Lower lobe of right lung (tissue), 2 donors: ENCODE data around the gene TARP.

Source experiments
- ATAC-seq, 2 donors: fragments of 200-7000 bp; cut with Tn5 transposase; one replicate each; pipeline ENCODE4 v1.9.1; 2020 to 2022; ENCODE audit warnings: mild to moderate bottlenecking in 2 of 2, moderate library complexity in 2 of 2
- DNase-seq: peaks from one replicate; pipeline ENCODE4 v3.0.0-alpha.2; 2020
- H3K27ac ChIP-seq: fragments of 200-600 bp; one replicate; pipeline ENCODE4 v1.8.0; 2022
- H3K27me3 ChIP-seq: fragments of 200-600 bp; one replicate; pipeline ENCODE4 v1.8.0; 2022; ENCODE audit warnings: low read depth
- H3K36me3 ChIP-seq: fragments of 200-600 bp; one replicate; pipeline ENCODE4 v1.8.0; 2022; ENCODE audit warnings: mild to moderate bottlenecking
- H3K4me1 ChIP-seq: fragments of 200-600 bp; one replicate; pipeline ENCODE4 v1.8.0; 2022
- H3K4me3 ChIP-seq: fragments of 200-600 bp; one replicate; pipeline ENCODE4 v1.8.0; 2022; ENCODE audit warnings: mild to moderate bottlenecking
- H3K9me3 ChIP-seq: fragments of 200-600 bp; one replicate; pipeline ENCODE4 v1.8.0; 2022
- intact Hi-C: fragments of 100-400 bp; cut with DNase I; formaldehyde crosslinking; loops from one replicate; pipeline ENCODE4 v1.11.0; 2022
- TF ChIP-seq, protein P1 (sequence below): fragments of 200-600 bp; IDR thresholded peaks from one replicate; pipeline ENCODE4 v1.8.0; 2022; ENCODE audit warnings: antibody characterized with exemption, mild to moderate bottlenecking
- donor health status: DM: no; HTN: yes; CAD: no; lungs with severe emphysema.

TARP gene

DNA sequence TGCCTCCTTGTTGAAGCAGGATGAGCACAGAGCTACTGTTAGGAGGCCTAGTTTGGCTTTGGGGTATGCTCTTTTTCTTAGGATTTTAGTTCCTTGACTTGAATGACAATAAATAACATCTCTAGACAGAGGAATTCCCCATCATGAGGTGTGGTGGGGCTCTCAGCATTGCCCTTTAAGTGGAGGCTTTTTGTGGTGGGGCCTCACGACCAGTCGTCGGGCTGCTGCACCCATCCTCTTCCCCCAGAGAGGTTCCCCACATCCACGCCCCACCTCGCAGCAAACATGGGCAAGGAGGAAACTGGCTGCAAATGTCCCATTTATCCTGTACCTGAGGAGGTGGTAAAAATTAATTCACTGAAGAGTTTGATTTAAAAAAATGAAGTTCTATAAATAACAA, 36.1 kb upstream of the TARP start:
- peaks cover 14% of the 10 kb centered on the region for H3K4me1 ChIP-seq
- no peak overlapping the region for H3K27ac ChIP-seq
- DNase-seq, result no peak
- H3K36me3 ChIP-seq, result no peaks in the 10 kb centered on the region
- ATAC-seq, result no peak
- H3K4me3 ChIP-seq, result no peak overlapping the region
- intact Hi-C loops, result no loop called here
- TF ChIP-seq, protein P1, sequence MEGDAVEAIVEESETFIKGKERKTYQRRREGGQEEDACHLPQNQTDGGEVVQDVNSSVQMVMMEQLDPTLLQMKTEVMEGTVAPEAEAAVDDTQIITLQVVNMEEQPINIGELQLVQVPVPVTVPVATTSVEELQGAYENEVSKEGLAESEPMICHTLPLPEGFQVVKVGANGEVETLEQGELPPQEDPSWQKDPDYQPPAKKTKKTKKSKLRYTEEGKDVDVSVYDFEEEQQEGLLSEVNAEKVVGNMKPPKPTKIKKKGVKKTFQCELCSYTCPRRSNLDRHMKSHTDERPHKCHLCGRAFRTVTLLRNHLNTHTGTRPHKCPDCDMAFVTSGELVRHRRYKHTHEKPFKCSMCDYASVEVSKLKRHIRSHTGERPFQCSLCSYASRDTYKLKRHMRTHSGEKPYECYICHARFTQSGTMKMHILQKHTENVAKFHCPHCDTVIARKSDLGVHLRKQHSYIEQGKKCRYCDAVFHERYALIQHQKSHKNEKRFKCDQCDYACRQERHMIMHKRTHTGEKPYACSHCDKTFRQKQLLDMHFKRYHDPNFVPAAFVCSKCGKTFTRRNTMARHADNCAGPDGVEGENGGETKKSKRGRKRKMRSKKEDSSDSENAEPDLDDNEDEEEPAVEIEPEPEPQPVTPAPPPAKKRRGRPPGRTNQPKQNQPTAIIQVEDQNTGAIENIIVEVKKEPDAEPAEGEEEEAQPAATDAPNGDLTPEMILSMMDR, result no peak
- H3K27me3 ChIP-seq, result no peaks in the 10 kb centered on the region
- no peaks in the 10 kb centered on the region for H3K9me3 ChIP-seq

DNA sequence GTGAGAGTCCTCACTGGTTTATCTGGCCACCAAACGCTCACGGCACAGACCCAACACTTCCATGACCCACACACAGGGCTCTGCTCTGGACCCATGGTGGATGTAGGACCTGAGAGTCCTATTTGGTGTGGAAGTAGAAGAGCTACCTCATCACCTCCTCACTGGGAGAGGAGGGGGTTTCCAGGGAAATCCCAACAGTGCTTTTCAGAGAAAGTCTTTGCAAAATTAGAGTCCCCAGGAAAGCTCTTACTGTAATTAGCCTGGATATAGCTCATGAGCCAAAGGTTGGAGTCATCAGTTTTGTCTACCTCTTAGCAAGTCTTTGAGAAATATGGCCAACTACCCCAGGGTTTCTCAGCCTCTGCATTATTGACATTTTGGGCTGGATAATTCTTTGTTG, 34.7 kb upstream of the TARP start:
- H3K36me3 ChIP-seq, result no peaks in the 10 kb centered on the region
- H3K4me3 ChIP-seq, result no peak overlapping the region
- intact Hi-C loops, result no loop called here
- H3K4me1 ChIP-seq, result peaks cover 8% of the 10 kb centered on the region
- no peaks in the 10 kb centered on the region for H3K9me3 ChIP-seq
- TF ChIP-seq, protein P1, result no peak
- no peaks in the 10 kb centered on the region for H3K27me3 ChIP-seq
- no peak overlapping the region for H3K27ac ChIP-seq
- ATAC-seq, result no peak
- no peak for DNase-seq

- DNase-seq, result no peak
- intact Hi-C loops, result no loop called here
- Histone ChIP-seq H3K9me3 (no peaks in the 10 kb centered on the region), H3K4me3 (no peak overlapping the region), H3K27ac (no peak overlapping the region), H3K36me3 (no peaks in the 10 kb centered on the region), H3K4me1 (peaks cover 4% of the 10 kb centered on the region), H3K27me3 (no peaks in the 10 kb centered on the region)
- ATAC-seq, result peak in 1 of 2 donors; percentile 39
- TF ChIP-seq, protein P1, result no peak
These were observed 34.2 kb upstream of the TARP start for GRCh38 chr7:38307640-38308039.

DNA sequence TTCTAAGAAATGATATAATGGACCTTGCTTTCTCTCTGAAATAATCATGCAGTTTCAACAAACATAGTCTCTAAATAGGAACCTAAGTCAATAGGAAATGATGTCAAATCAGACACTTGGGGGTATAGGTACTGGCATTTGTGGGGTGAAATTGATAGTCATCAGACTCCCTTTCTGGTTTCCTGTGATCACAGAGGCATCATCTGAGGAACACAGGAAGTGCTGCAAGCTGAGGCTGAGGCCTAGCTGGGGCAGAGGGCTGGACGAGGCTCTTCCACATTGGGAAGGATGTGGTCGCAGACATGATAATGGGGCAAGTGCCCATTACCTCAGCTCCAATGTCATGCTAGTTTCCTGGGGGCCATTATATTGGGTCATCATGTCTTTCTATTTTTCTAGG, 33.5 kb upstream of the TARP start:
- H3K9me3 ChIP-seq, result no peaks in the 10 kb centered on the region
- ATAC-seq (peak; percentile 9 to 28), DNase-seq (no peak)
- no peak overlapping the region for H3K4me3 ChIP-seq
- TF ChIP-seq, protein P1, result no peak
- no peak overlapping the region for H3K27ac ChIP-seq
- H3K4me1 ChIP-seq, result peaks cover 4% of the 10 kb centered on the region
- intact Hi-C loops, result no loop called here
- no peaks in the 10 kb centered on the region for H3K36me3 ChIP-seq
- no peaks in the 10 kb centered on the region for H3K27me3 ChIP-seq

- intact Hi-C loops, result no loop called here
- DNase-seq, result no peak
- ATAC-seq, result no peak
- no peaks in the 10 kb centered on the region for H3K27me3 ChIP-seq
- no peaks in the 10 kb centered on the region for H3K36me3 ChIP-seq
- H3K27ac ChIP-seq, result no peak overlapping the region
- no peak overlapping the region for H3K4me3 ChIP-seq
- TF ChIP-seq, protein P1, result no peak
- H3K4me1 ChIP-seq, result peaks cover 4% of the 10 kb centered on the region
- no peaks in the 10 kb centered on the region for H3K9me3 ChIP-seq
These were observed 32.7 kb upstream of the TARP start for GRCh38 chr7:38306171-38306570.

- Histone ChIP-seq H3K4me1 (no peaks in the 10 kb centered on the region), H3K27me3 (no peaks in the 10 kb centered on the region), H3K4me3 (no peak overlapping the region), H3K27ac (no peak overlapping the region), H3K9me3 (no peaks in the 10 kb centered on the region), H3K36me3 (no peaks in the 10 kb centered on the region)
- TF ChIP-seq, protein P1, result no peak
- DNase-seq (no peak), ATAC-seq (no peak)
- intact Hi-C loops, result no loop called here
These were observed 30.4 kb upstream of the TARP start for GRCh38 chr7:38303866-38304265.
